Hypothalamus (tissue), 51 donors: Measurements from ENCODE around the gene CHST11.
"Not testable (repeated sequence)": the region's sequence is repeated elsewhere in the genome, so short reads cannot be mapped to it uniquely, and the experiment has no call there.

ENCODE experiments used
- DNase-seq, 51 donors: peaks; one replicate each; lab custom pipeline; 2025; lab: John Stamatoyannopoulos, UW

The CHST11 gene

GRCh38 chr12:104767261-104767660 lies 310.5 kb downstream of the CHST11 start:
- DNase-seq = no peak

- DNase-seq = no peak
Observed at GRCh38 chr12:104768033-104768432, 311.3 kb downstream of the CHST11 start.

GRCh38 chr12:104769144-104769561 lies 312.4 kb downstream of the CHST11 start:
- peak in 1 of 51 donors; percentile 23 for DNase-seq

- no peak for DNase-seq
Observed at GRCh38 chr12:104772336-104772735, 315.6 kb downstream of the CHST11 start.

GRCh38 chr12:104775731-104776231 lies 319.0 kb downstream of the CHST11 start:
- DNase-seq = no peak

GRCh38 chr12:104779134-104779533 lies 322.4 kb downstream of the CHST11 start:
- DNase-seq = no peak

GRCh38 chr12:104782296-104782695 lies 325.5 kb downstream of the CHST11 start:
- no peak for DNase-seq

- DNase-seq = no peak
Observed at GRCh38 chr12:104784592-104784991, 327.8 kb downstream of the CHST11 start.

GRCh38 chr12:104785886-104786285 lies 329.1 kb downstream of the CHST11 start:
- DNase-seq = no peak

GRCh38 chr12:104786352-104786751 lies 329.6 kb downstream of the CHST11 start:
- DNase-seq = no peak

GRCh38 chr12:104788840-104789271 lies 332.1 kb downstream of the CHST11 start:
- peak in 1 of 51 donors; percentile 9 for DNase-seq

GRCh38 chr12:104790296-104791125 lies 333.8 kb downstream of the CHST11 start:
- DNase-seq = peak in 6 of 51 donors; percentile 2 to 36 (median 10)

- DNase-seq = peak in 1 of 51 donors; percentile 15
Observed at GRCh38 chr12:104792570-104792969, 335.8 kb downstream of the CHST11 start.

GRCh38 chr12:104793285-104793684 lies 336.5 kb downstream of the CHST11 start:
- DNase-seq = no peak

GRCh38 chr12:104793968-104794367 lies 337.2 kb downstream of the CHST11 start:
- no peak for DNase-seq

GRCh38 chr12:104796475-104796862 lies 339.7 kb downstream of the CHST11 start:
- DNase-seq = no peak

GRCh38 chr12:104799458-104799857 lies 342.7 kb downstream of the CHST11 start:
- DNase-seq = no peak

GRCh38 chr12:104801005-104801404 lies 344.3 kb downstream of the CHST11 start:
- no peak for DNase-seq

- DNase-seq = no peak
Observed at GRCh38 chr12:104801427-104801826, 344.7 kb downstream of the CHST11 start.

GRCh38 chr12:104802208-104802607 lies 345.5 kb downstream of the CHST11 start:
- no peak for DNase-seq

GRCh38 chr12:104805186-104805585 lies 348.4 kb downstream of the CHST11 start:
- DNase-seq = no peak

GRCh38 chr12:104806194-104806593 lies 349.4 kb downstream of the CHST11 start:
- DNase-seq = not testable (repeated sequence)
